ENCODE results near the gene ZSWIM2.

ZSWIM2 gene

DNA sequence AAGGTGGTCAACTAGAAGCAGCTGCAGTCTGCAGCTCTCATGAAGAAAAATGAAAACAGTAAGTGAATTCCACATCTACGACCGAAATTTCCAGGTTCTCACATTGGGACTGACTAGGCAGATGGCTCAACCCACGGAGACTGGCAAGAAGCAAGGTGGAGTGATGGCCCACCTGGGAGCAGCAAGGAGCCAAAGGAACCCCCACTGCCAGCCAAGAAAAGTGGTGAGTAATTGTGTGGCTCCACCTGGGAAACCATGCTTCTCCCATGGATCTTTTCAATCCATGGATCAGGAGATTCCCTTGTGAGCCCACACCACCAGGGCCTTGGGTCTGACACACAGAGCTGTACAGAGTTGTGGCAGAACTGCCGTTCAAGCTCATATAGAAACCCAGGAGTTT lies 64.0 kb downstream of the ZSWIM2 start:
- no peaks in the 10 kb centered on the region for H3K4me1 Mint-ChIP-seq
- no peak overlapping the region for H3K27ac Mint-ChIP-seq
- H3K36me3 Mint-ChIP-seq: no peaks in the 10 kb centered on the region
- peaks cover 14% of the 10 kb centered on the region for H3K9me3 Mint-ChIP-seq
- ATAC-seq (no peak), DNase-seq (ENCODE audit: low spot score in 2 of 2) (no peak)
- no peak overlapping the region for H3K4me3 Mint-ChIP-seq

- H3K4me3 Mint-ChIP-seq: no peak overlapping the region
- ATAC-seq (no peak), DNase-seq (ENCODE audit: low spot score in 2 of 2) (no peak)
- no peak overlapping the region for H3K27ac Mint-ChIP-seq
- H3K36me3 Mint-ChIP-seq: no peaks in the 10 kb centered on the region
- peaks cover 15% of the 10 kb centered on the region for H3K9me3 Mint-ChIP-seq
- no peaks in the 10 kb centered on the region for H3K4me1 Mint-ChIP-seq
Observed at GRCh38 chr2:186783254-186783653, 65.7 kb downstream of the ZSWIM2 start.

DNA sequence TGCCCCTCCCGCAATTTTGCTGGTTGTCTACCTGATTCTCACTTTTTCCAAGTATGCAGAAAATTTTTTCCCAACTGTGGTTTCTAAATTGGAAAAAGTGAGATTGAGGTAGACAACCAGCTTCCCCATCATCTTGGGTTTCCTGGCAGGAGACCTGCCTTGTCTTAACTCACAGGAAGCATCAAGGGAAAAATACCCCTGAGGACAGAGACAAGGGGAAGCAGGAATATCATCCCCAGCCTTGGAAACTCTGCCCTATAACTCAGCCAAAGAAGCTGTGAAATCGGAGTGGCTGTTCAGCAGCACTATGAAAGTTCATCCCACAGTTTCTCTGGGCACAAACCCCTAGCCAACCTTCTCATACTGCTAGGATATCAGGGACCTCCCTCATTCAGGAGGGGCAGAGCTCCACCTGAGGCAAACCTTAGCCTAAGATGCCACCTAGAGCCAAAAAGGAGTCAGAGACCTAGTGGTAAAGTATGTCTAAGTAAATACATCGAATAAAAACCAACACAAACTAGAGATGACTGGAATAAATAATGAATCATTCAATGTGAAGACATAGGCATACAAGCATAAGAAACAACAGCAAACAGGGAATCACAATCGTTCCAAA lies 68.2 kb downstream of the ZSWIM2 start:
- Mint-ChIP-seq H3K4me1 (no peaks in the 10 kb centered on the region), H3K4me3 (no peak overlapping the region), H3K9me3 (peaks cover 13% of the 10 kb centered on the region), H3K36me3 (no peaks in the 10 kb centered on the region), H3K27ac (no peak overlapping the region)
- ATAC-seq (no peak), DNase-seq (ENCODE audit: low spot score in 2 of 2) (no peak)

Measured in stimulated activated effector memory CD8-positive, alpha-beta T cell treated with anti-CD3 and anti-CD28 coated beads, Interleukin-12 subunit alpha, Interleukin-12 subunit beta, amount 100 ng/mL, for 72 hours (primary cell).